Measurements from ENCODE around the gene BAHCC1. TPM values are rescaled to one million over a fixed set of nuclear protein-coding genes. Genes with fewer than 3 reads are reported as not detected.

The BAHCC1 gene
- total and polyA plus RNA-seq, 9 of the 15 experiments (the other 6 are each of a cell fraction or from before 2014, with no cell fraction given): 0.14 to 26.9 (median 5.0) TPM

GRCh38 chr17:81419319-81419885, 24.1 kb downstream of the BAHCC1 start:
- Histone ChIP-seq H3K27ac (ENCODE audit: extremely low read depth, low read depth, low read length) (no peak overlapping the region), H3K9me1 (ENCODE audit: control insufficient read depth, insufficient read depth, low read length) (no peaks in the 10 kb centered on the region), H3K9me3 (replicated peaks; ENCODE audit: control insufficient read depth, insufficient read depth, low read depth, low read length) (peaks cover 3% of the 10 kb centered on the region), H3K4me2 (ENCODE audit: insufficient read depth, low read length) (peak overlapping the region; percentile 25), H3K4me1 (replicated peaks in 1 of 2; ENCODE audit: control insufficient read depth in 2 of 2, insufficient read depth in 2 of 2, low read length in 2 of 2) (peaks cover 2 to 83% of the 10 kb centered on the region in 2 experiments; a peak in 4 of 5 replicates), H4K20me1 (replicated peaks; ENCODE audit: control insufficient read depth, insufficient read depth, low read length) (no peaks in the 10 kb centered on the region), H3K9ac (ENCODE audit: insufficient read depth in 1 of 2, low read depth in 2 of 2, low read length in 2 of 2) (peak overlapping the region in 1 of 2 experiments; percentile 70; a peak in 2 of 4 replicates), H3K79me2 (ENCODE audit: control insufficient read depth, insufficient read depth, low read length) (no peaks in the 10 kb centered on the region; the same call in 2 of the 3 replicates), H3K36me3 (ENCODE audit: control insufficient read depth, insufficient read depth, low read length) (no peaks in the 10 kb centered on the region; the same call in 2 of the 3 replicates), H3K27me3 (ENCODE audit: control insufficient read depth in 2 of 2, insufficient read depth in 2 of 2, low read length in 2 of 2) (no peaks in the 10 kb centered on the region; a peak in 1 of 5 replicates), H2AFZ (ENCODE audit: low read depth, low read length) (peak overlapping the region; percentile 51), H3K4me3 (no peak overlapping the region)
- ChIA-PET CTCF (ENCODE audit: low intra/inter-chr PET ratio) (no interaction called here), POLR2A (interaction anchor here (0.6 to 1.8 kb wide), 4 partner anchors 11 to 90 kb away, joined by 3 to 6 read pairs (median 4); no protein-coding TSS in a partner anchor)
- intact Hi-C loops (cut with micrococcal nuclease): no loop called here
- no TSS peak for BruUV-seq (replicated peaks)
- ATAC-seq (peak; percentile 75), DNase-seq (ENCODE audit: extremely low read depth in 1 of 4, low spot score in 3 of 4) (peak; percentile 46 to 86 (median 66)), FAIRE-seq (no peak)
- WGBS (ENCODE audit: insufficient coverage, low coverage, missing lambda C conversion rate): 24% methylated on average over 17 of the region's 32 CpGs
- in situ Hi-C loops (cut with MboI): no loop called here
- no peak for TF ChIP-seq ZKSCAN3 (CRISPR knock-in tag; IDR thresholded peaks at IDR 0.05)
- TF ChIP-seq SMAD2 (IDR thresholded peaks at IDR 0.05; ENCODE audit: low read depth, low read length): no peak
- peak; percentile 80 for TF ChIP-seq EGR1 (conservative IDR thresholded peaks at IDR 0.05)
- TF ChIP-seq NR3C1 (CRISPR knock-in tag; IDR thresholded peaks at IDR 0.05): no peak
- no peak for TF ChIP-seq ZNF512 (tag; IDR thresholded peaks at IDR 0.05)
- TF ChIP-seq FOXO4 (CRISPR knock-in tag; IDR thresholded peaks at IDR 0.05): no peak
- TF ChIP-seq ZNF668 (CRISPR knock-in tag; IDR thresholded peaks at IDR 0.05): no peak
- TF ChIP-seq POLR2G (IDR thresholded peaks at IDR 0.05; ENCODE audit: low read depth, low read length): 0 out of 2 replicates have a peak, but pooled peaks have one; percentile 59
- 0 out of 2 replicates have a peak, but pooled peaks have one; percentile 15 for TF ChIP-seq GABPB1 (CRISPR knock-in tag; IDR thresholded peaks at IDR 0.05)
- TF ChIP-seq XRCC5 (IDR thresholded peaks at IDR 0.05; ENCODE audit: low read depth, low read length): no peak
- TF ChIP-seq PCBP1 (IDR thresholded peaks at IDR 0.05; ENCODE audit: low read depth, low read length, poor library complexity, severe bottlenecking): peak; percentile 44
- TF ChIP-seq ERF (CRISPR knock-in tag; IDR thresholded peaks at IDR 0.05): no peak
- 0 out of 2 replicates have a peak, but pooled peaks have one; percentile 9 for TF ChIP-seq PKNOX1 (IDR thresholded peaks at IDR 0.05)
- TF ChIP-seq RBM17 (IDR thresholded peaks at IDR 0.05; ENCODE audit: borderline replicate concordance, low read depth, low read length): no peak
- no peak for TF ChIP-seq ZSCAN29 (IDR thresholded peaks at IDR 0.05)
- no peak for TF ChIP-seq CCNT2 (IDR thresholded peaks at IDR 0.05; ENCODE audit: borderline replicate concordance, extremely low read depth, insufficient read length, low read depth, low read length)
- TF ChIP-seq CREM (IDR thresholded peaks at IDR 0.05; ENCODE audit: low read depth): peak; percentile 40; the same call in 1 of the 2 replicates
- peak; percentile 63; the same call in 1 of the 2 replicates for TF ChIP-seq ZNF384 (IDR thresholded peaks at IDR 0.05; ENCODE audit: low read depth, low read length)
